B cell (primary cell): ENCODE measurements around the gene CEP290.
"Not testable (repeated sequence)": the region's sequence is repeated elsewhere in the genome, so short reads cannot be mapped to it uniquely, and the experiment has no call there.

Source experiments
- CTCF ChIP-seq: fragments of 200-600 bp; IDR thresholded peaks from one replicate; pipeline ENCODE4 v1.8.0; 2022; ENCODE audit warnings: antibody characterized with exemption, mild to moderate bottlenecking
- EZH2 ChIP-seq: IDR thresholded peaks from 2 replicates; pipeline ENCODE4 v1.6.1; 2012; ENCODE audit warnings: borderline replicate concordance, low read depth, mild to moderate bottlenecking, moderate library complexity, low read length; ENCODE audit not compliant: insufficient read depth, poor library complexity, severe bottlenecking

- not testable (repeated sequence) for TF ChIP-seq EZH2, CTCF
Measured at GRCh38 chr12:88031161-88031560, 110.7 kb downstream of the CEP290 start.
